GM13976 (cell line): Measurements from ENCODE around the gene TMIGD1.

Experiments
- DNase-seq: peaks from one replicate; pipeline ENCODE4 v3.0.0; 2012; ENCODE audit warnings: low spot score
- CTCF ChIP-seq: IDR thresholded peaks from 2 replicates; pipeline ENCODE4 v1.5.1; 2012; ENCODE audit warnings: borderline replicate concordance, mild to moderate bottlenecking; ENCODE audit not compliant: insufficient read depth; ENCODE audit errors: extremely low read depth, missing control alignments, control extremely low read depth
- in situ Hi-C: fragments of 300-500 bp; cut with MboI; formaldehyde crosslinking; loops from one replicate; pipeline ENCODE4 v1.12.0; 2022; ENCODE audit warnings: low sequenced_read_pairs, mixed read lengths, inconsistent platforms; ENCODE audit not compliant: unreplicated experiment

TMIGD1 gene

GRCh38 chr17:30308406-30308805, 25.5 kb downstream of the TMIGD1 start:
- no peak for DNase-seq
- no peak for TF ChIP-seq CTCF
- in situ Hi-C loops: no loop called here

GRCh38 chr17:30304778-30305177, 29.1 kb downstream of the TMIGD1 start:
- no peak for TF ChIP-seq CTCF
- in situ Hi-C loops: no loop called here
- no peak for DNase-seq

GRCh38 chr17:30302241-30302640, 31.6 kb downstream of the TMIGD1 start:
- in situ Hi-C loops: no loop called here
- no peak for TF ChIP-seq CTCF
- DNase-seq: no peak

GRCh38 chr17:30300818-30301217, 33.0 kb downstream of the TMIGD1 start:
- in situ Hi-C loops: no loop called here

GRCh38 chr17:30299000-30299399, 34.9 kb downstream of the TMIGD1 start:
- in situ Hi-C loops: no loop called here
- no peak for TF ChIP-seq CTCF
- DNase-seq: no peak

More at GRCh38 chr17:30300818-30301217, 33.0 kb downstream of the TMIGD1 start:
- DNase-seq: no peak
- TF ChIP-seq CTCF: no peak

- no peak for TF ChIP-seq CTCF
- DNase-seq: no peak
- in situ Hi-C loops: no loop called here
Measured at GRCh38 chr17:30297715-30298114, 36.1 kb downstream of the TMIGD1 start.
